GM18507 (cell line): ENCODE data around the gene MIEF1.

Experiments used
- DNase-seq: peaks from one replicate; pipeline ENCODE4 v3.0.0; 2011; ENCODE audit warnings: low read depth; ENCODE audit not compliant: insufficient read length; ENCODE audit errors: extremely low spot score
- FAIRE-seq: peaks from 2 replicates; lab custom pipeline; 2011; peaks lifted over from hg19 to GRCh38; lab: Jason Lieb, UNC

MIEF1 gene

GRCh38 chr22:39543095-39543494 lies 41.0 kb downstream of the MIEF1 start:
- no peak for FAIRE-seq
- no peak for DNase-seq

GRCh38 chr22:39545386-39546365 lies 43.6 kb downstream of the MIEF1 start:
- no peak for FAIRE-seq
- DNase-seq: no peak

- DNase-seq (no peak), FAIRE-seq (no peak)
These were observed 44.9 kb downstream of the MIEF1 start for GRCh38 chr22:39546889-39547586.

GRCh38 chr22:39547587-39547947 lies 45.5 kb downstream of the MIEF1 start:
- DNase-seq (no peak), FAIRE-seq (no peak)

- no peak for FAIRE-seq
These were observed 51.3 kb downstream of the MIEF1 start for GRCh38 chr22:39553429-39553828.

GRCh38 chr22:39554151-39554550 lies 52.1 kb downstream of the MIEF1 start:
- DNase-seq (no peak), FAIRE-seq (no peak)

More at GRCh38 chr22:39553429-39553828, 51.3 kb downstream of the MIEF1 start:
- DNase-seq: no peak

GRCh38 chr22:39556970-39557841 lies 55.1 kb downstream of the MIEF1 start:
- DNase-seq (no peak), FAIRE-seq (no peak)

- FAIRE-seq (no peak), DNase-seq (no peak)
These were observed 56.2 kb downstream of the MIEF1 start for GRCh38 chr22:39558254-39558727.

GRCh38 chr22:39558950-39559349 lies 56.9 kb downstream of the MIEF1 start:
- FAIRE-seq: no peak
- no peak for DNase-seq

- no peak for DNase-seq
- FAIRE-seq: no peak
These were observed 57.5 kb downstream of the MIEF1 start for GRCh38 chr22:39559456-39560105.

GRCh38 chr22:39560127-39560526 lies 58.0 kb downstream of the MIEF1 start:
- FAIRE-seq: no peak

GRCh38 chr22:39562839-39563489 lies 60.9 kb downstream of the MIEF1 start:
- no peak for FAIRE-seq
- DNase-seq: no peak

More at GRCh38 chr22:39560127-39560526, 58.0 kb downstream of the MIEF1 start:
- DNase-seq: no peak

- DNase-seq: no peak
- peak; percentile 26 for FAIRE-seq
These were observed 61.7 kb downstream of the MIEF1 start for GRCh38 chr22:39563571-39564428.

GRCh38 chr22:39565414-39565944 lies 63.4 kb downstream of the MIEF1 start:
- FAIRE-seq: no peak
- no peak for DNase-seq

GRCh38 chr22:39567135-39567946 lies 65.3 kb downstream of the MIEF1 start:
- DNase-seq (no peak), FAIRE-seq (peak; percentile 78)
